GM18909 (cell line): ENCODE measurements around the gene LRRC9.
A peak's percentile ranks its signal among the peaks of the same experiment; 100 is the strongest.
"Not testable (repeated sequence)": the region's sequence is repeated elsewhere in the genome, so short reads cannot be mapped to it uniquely, and the experiment has no call there.

Experiments used
- ATAC-seq: cut with Tn5 transposase; IDR thresholded peaks from one replicate; pipeline ENCODE4 v1.9.1; 2021; ENCODE audit warnings: mild to moderate bottlenecking; ENCODE audit not compliant: unreplicated experiment, poor library complexity

Gene LRRC9

GRCh38 chr14:59919570-59920377, at the start of gene LRRC9:
TSS of gene LRRC9 (plus strand) at chr14:59920144.
- peak; percentile 43 for ATAC-seq

- peak; percentile 51 for ATAC-seq
These were observed 49.4 kb upstream of the LRRC9 start, which contains the start of gene RTN1 for GRCh38 chr14:59870277-59871165. TSS of gene RTN1 (minus strand) at chr14:59870776. CDS start at chr14:59870630, 146 bp downstream.

- peak; percentile 19 for ATAC-seq
These were observed 48.8 kb upstream of the LRRC9 start for GRCh38 chr14:59871166-59871495.

GRCh38 chr14:59882957-59883356, 37.0 kb upstream of the LRRC9 start:
- ATAC-seq = no peak

GRCh38 chr14:59890676-59891075, 29.3 kb upstream of the LRRC9 start:
- no peak for ATAC-seq

- ATAC-seq = no peak
These were observed 24.2 kb upstream of the LRRC9 start for GRCh38 chr14:59895721-59896120.

- ATAC-seq = peak; percentile 56
These were observed 22.1 kb upstream of the LRRC9 start for GRCh38 chr14:59897757-59898383.

GRCh38 chr14:59900556-59900955, 19.4 kb upstream of the LRRC9 start:
- ATAC-seq = no peak

- ATAC-seq = no peak
These were observed 15.8 kb upstream of the LRRC9 start for GRCh38 chr14:59904184-59904583.

- no peak for ATAC-seq
These were observed 14.8 kb upstream of the LRRC9 start for GRCh38 chr14:59905188-59905587.

GRCh38 chr14:59912443-59912842, 7.5 kb upstream of the LRRC9 start:
- ATAC-seq = no peak

- ATAC-seq = no peak
These were observed 6.8 kb upstream of the LRRC9 start for GRCh38 chr14:59913187-59913586.

- ATAC-seq = peak; percentile 61
These were observed 947 bp upstream of the LRRC9 start for GRCh38 chr14:59918824-59919569.

GRCh38 chr14:59920378-59920683, 387 bp downstream of the LRRC9 start:
- no peak for ATAC-seq

GRCh38 chr14:59925797-59926196, 5.9 kb downstream of the LRRC9 start:
- ATAC-seq = no peak

GRCh38 chr14:59926534-59926933, 6.6 kb downstream of the LRRC9 start:
- ATAC-seq = no peak

GRCh38 chr14:59931237-59931636, 11.3 kb downstream of the LRRC9 start:
- ATAC-seq = no peak

- ATAC-seq = no peak
These were observed 16.2 kb downstream of the LRRC9 start for GRCh38 chr14:59936145-59936544.

GRCh38 chr14:59939828-59940227, 19.9 kb downstream of the LRRC9 start:
- peak; percentile 64 for ATAC-seq

- not testable (repeated sequence) for ATAC-seq
These were observed 22.4 kb downstream of the LRRC9 start for GRCh38 chr14:59942296-59942862.
